AG04449 (cell line): ENCODE measurements around the gene RABGAP1.

Source experiments
- CTCF ChIA-PET: fragments of 350-600 bp; formaldehyde crosslinking; extraction: SDS; loops from one replicate; lab custom pipeline; 2021; ENCODE audit warnings: antibody characterized with exemption; lab: Yijun Ruan, JAX
- POLR2A ChIA-PET: fragments of 400-600, 350-600 bp; formaldehyde crosslinking; extraction: SDS; loops from one replicate; lab custom pipeline; 2020; ENCODE audit warnings: antibody characterized with exemption, inconsistent platforms; lab: Yijun Ruan, JAX
- DNase-seq: peaks from one replicate; pipeline ENCODE4 v3.0.0-alpha.2; 2010; ENCODE audit warnings: low read depth, low spot score
- H3K4me3 ChIP-seq: 2 replicates; pipeline ENCODE4 v1.5.1; 2011; ENCODE audit warnings: low read depth, mild to moderate bottlenecking, control low read depth, low read length
- CTCF ChIP-seq: IDR thresholded peaks from one replicate; pipeline ENCODE4 v1.5.1; 2011; ENCODE audit warnings: mild to moderate bottlenecking, moderate library complexity, low read length, control low read depth, inconsistent platforms; ENCODE audit not compliant: insufficient read depth; ENCODE audit errors: missing control alignments

RABGAP1 gene

DNA sequence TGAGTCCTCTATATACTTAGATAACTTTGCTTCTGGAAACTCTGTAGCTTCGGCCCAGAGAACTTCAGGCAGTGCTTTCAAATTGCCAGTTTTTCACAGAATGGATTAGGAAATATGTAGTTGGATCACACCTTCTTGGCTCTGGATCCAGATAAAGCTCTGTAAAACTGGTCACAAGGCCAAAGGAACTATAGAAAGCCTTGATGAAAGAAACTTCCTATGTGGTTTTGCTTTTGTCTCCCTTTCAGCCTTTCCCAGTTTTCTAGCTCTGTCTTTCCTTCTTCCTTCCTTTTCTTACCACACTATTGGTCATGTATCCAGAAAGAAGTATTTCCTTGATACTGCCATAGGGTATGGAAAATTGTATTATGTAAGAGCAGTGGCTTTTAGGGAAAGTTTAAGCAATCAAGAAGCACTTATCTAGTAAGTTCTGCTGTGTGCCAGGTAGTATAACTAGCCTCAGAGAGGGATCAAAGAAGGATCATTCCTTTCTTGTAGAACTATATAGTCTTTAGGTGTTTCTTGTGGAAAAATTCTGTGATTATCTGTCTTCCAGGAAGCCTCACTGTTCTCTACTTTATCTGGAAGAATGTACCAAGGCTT, 98.9 kb downstream of the RABGAP1 start:
- POLR2A ChIA-PET = no interaction called here
- CTCF ChIA-PET = interaction anchor here (1.0 kb wide), 1 partner anchor 22 kb away, joined by 3 read pairs; no protein-coding TSS in a partner anchor

DNA sequence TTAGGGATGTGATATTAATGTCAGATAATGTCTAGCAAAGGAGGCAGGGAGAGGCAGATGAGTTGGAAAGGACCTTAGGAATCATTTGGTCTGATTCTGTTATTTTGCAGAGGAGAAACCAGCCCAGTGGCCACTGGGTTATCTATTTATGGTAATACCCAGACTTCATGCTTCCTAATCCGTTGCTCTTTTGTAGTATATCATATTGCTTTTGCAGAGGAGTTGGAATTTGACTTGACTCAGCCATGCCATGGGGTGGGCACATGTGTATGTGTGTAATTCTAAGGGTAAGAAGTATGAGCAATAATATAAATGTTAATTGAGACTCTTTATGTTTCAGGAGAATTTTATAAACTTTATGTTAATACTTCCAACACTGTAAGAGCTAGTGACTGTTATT, 100.0 kb downstream of the RABGAP1 start:
- ChIA-PET POLR2A (no interaction called here), CTCF (no interaction called here)
- no peak for TF ChIP-seq CTCF
- DNase-seq = no peak
- H3K4me3 ChIP-seq = no peak overlapping the region

More for the DNA sequence above, 98.9 kb downstream of the RABGAP1 start:
- no peak for DNase-seq
- TF ChIP-seq CTCF = no peak
- no peak overlapping the region for H3K4me3 ChIP-seq

- TF ChIP-seq CTCF = no peak
- CTCF ChIA-PET = interaction anchor here (1.1 to 1.4 kb wide), 2 partner anchors 7 to 10 kb away, joined by 3 to 6 read pairs; partner anchors contain the start of gene GPR21
- POLR2A ChIA-PET = no interaction called here
These were observed 100.7 kb downstream of the RABGAP1 start for GRCh38 chr9:123041489-123041888.

GRCh38 chr9:123043081-123043939, 102.5 kb downstream of the RABGAP1 start:
- TF ChIP-seq CTCF = no peak
- ChIA-PET CTCF (interaction anchor here (1.4 kb wide), 2 partner anchors 9 to 307 kb away, joined by 3 to 6 read pairs; partner anchors contain the start of gene GPR21), POLR2A (no interaction called here)

More at GRCh38 chr9:123041489-123041888, 100.7 kb downstream of the RABGAP1 start:
- H3K4me3 ChIP-seq = no peak overlapping the region
- no peak for DNase-seq

DNA sequence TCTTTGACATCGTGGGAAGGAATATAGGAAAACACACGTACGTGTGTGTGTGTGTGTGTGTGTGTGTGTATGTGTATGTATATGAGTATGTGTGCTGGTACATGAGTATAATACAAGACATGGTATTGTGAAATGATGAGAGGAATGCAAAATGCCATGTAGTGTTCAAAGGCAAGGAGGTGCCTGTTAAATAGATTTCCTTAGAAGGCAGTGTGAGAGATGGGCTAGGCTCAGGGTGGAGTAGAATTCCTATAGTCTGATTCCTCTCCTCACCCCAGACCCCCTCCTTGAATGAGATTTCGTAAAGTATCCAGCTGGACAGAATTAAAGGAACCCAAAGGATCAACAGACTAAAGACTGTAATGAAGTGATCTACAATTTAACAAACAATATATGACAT, 103.8 kb downstream of the RABGAP1 start:
- no peak for TF ChIP-seq CTCF
- H3K4me3 ChIP-seq = no peak overlapping the region
- DNase-seq = no peak
- CTCF ChIA-PET = no interaction called here
- POLR2A ChIA-PET = interaction anchor here (0.9 kb wide), 1 partner anchor 104 kb away, joined by 3 read pairs; the partner anchor contains the start of gene RABGAP1

More at GRCh38 chr9:123043081-123043939, 102.5 kb downstream of the RABGAP1 start:
- DNase-seq = no peak
- H3K4me3 ChIP-seq = no peak overlapping the region
